H1 (cell line): ENCODE data around the gene MLKL. TPM values are rescaled to one million over a fixed set of nuclear protein-coding genes. Genes with fewer than 3 reads are reported as not detected.

Source experiments
- CTCF ChIA-PET: fragments of 300-600 bp; sonication (Branson Sonifier 250); formaldehyde crosslinking; loops from one replicate; lab custom pipeline; 2021; ENCODE audit not compliant: partially characterized antibody; lab: Charles Lee
- POLR2A ChIA-PET: fragments of 300-600 bp; sonication (Branson Sonifier 250); formaldehyde crosslinking; loops from one replicate; lab custom pipeline; 2021; ENCODE audit warnings: inconsistent platforms; ENCODE audit not compliant: partially characterized antibody; lab: Charles Lee
- DNase-seq, 2 experiments: peaks; one replicate each; pipeline versions ENCODE4 v3.0.0 to v3.0.0-alpha.2; 2010 to 2022; ENCODE audit warnings: low spot score in 2 of 2, low read depth in 1 of 2, mixed read lengths in 1 of 2
- FAIRE-seq: peaks from 2 replicates; lab custom pipeline; 2011; peaks lifted over from hg19 to GRCh38; lab: Jason Lieb, UNC
- H2AFZ ChIP-seq: 2 replicates; pipeline ENCODE4 v1.8.1; 2012; ENCODE audit warnings: low read length, inconsistent platforms
- H2AK5ac ChIP-seq: 2 replicates; pipeline ENCODE4 v1.6.1; 2013; ENCODE audit warnings: low read depth, low read length
- H2BK120ac ChIP-seq: replicated peaks from 2 replicates; pipeline ENCODE3; 2013; ENCODE audit warnings: low read depth, low read length, inconsistent platforms
- H2BK12ac ChIP-seq: 2 replicates; pipeline ENCODE4 v1.6.1; 2013; ENCODE audit warnings: low read depth, low read length
- H2BK15ac ChIP-seq: 2 replicates; pipeline ENCODE4 v1.6.1; 2013; ENCODE audit warnings: low read length
- H2BK20ac ChIP-seq: 2 replicates; pipeline ENCODE4 v1.6.1; 2013; ENCODE audit warnings: low read length
- H2BK5ac ChIP-seq: 2 replicates; pipeline ENCODE4 v1.6.1; 2013; ENCODE audit warnings: low read depth, low read length
- H3K14ac ChIP-seq: 2 replicates; pipeline ENCODE4 v1.6.1; 2013; ENCODE audit warnings: inconsistent platforms; ENCODE audit not compliant: insufficient read length
- H3K18ac ChIP-seq: 2 replicates; pipeline ENCODE4 v1.6.1; 2013; ENCODE audit warnings: low read length; ENCODE audit errors: extremely low read depth
- H3K23ac ChIP-seq: 2 replicates; pipeline ENCODE4 v1.6.1; 2013; ENCODE audit warnings: inconsistent platforms; ENCODE audit not compliant: insufficient read length
- H3K23me2 ChIP-seq: 2 replicates; pipeline ENCODE4 v1.6.1; 2013; ENCODE audit warnings: low read depth, low read length
- H3K27ac ChIP-seq: 2 replicates; pipeline ENCODE4 v1.6.1; 2011; ENCODE audit warnings: low read depth, low read length, inconsistent platforms
- H3K27me3 ChIP-seq, 4 experiments: replicated peaks in 1 of 4; 1 replicate in 1 of 4; 2 replicates in 3 of 4; pipeline versions ENCODE4 v1.6.1 to v1.8.1; 2011 to 2013; ENCODE audit warnings: low read length in 3 of 4, mild to moderate bottlenecking in 3 of 4, inconsistent platforms in 2 of 4, mixed read lengths in 2 of 4, moderate library complexity in 1 of 4; ENCODE audit not compliant: control insufficient read depth in 3 of 4, insufficient read depth in 3 of 4; ENCODE audit errors: extremely low read depth in 1 of 4
- H3K36me3 ChIP-seq, 4 experiments: 2 replicates each; pipeline versions ENCODE4 v1.6.1 to v1.8.1; 2011 to 2013; ENCODE audit warnings: mild to moderate bottlenecking in 4 of 4, low read length in 3 of 4, moderate library complexity in 2 of 4, control low read depth in 1 of 4, inconsistent platforms in 1 of 4; ENCODE audit not compliant: insufficient read depth in 4 of 4, control insufficient read depth in 2 of 4
- H3K4ac ChIP-seq: replicated peaks from 2 replicates; pipeline ENCODE3; 2013; ENCODE audit warnings: low read length, low read depth, mixed read lengths, inconsistent platforms; ENCODE audit not compliant: insufficient read length
- H3K4me1 ChIP-seq, 4 experiments: replicated peaks in 1 of 4; 1 replicate in 1 of 4; 2 replicates in 3 of 4; pipeline versions ENCODE4 v1.6.1 to v1.8.1; 2011 to 2013; ENCODE audit warnings: low read length in 3 of 4, inconsistent platforms in 2 of 4, mixed read lengths in 1 of 4; ENCODE audit not compliant: insufficient read depth in 4 of 4, control insufficient read depth in 3 of 4
- H3K4me2 ChIP-seq, 2 experiments: 2 replicates each; pipeline versions ENCODE4 v1.6.1 to v1.8.1; 2011 to 2013; ENCODE audit warnings: low read depth in 2 of 2, low read length in 2 of 2, control low read depth in 1 of 2, inconsistent platforms in 1 of 2, mild to moderate bottlenecking in 1 of 2; ENCODE audit not compliant: insufficient read depth in 1 of 2
- H3K4me3 ChIP-seq, 4 experiments: fragments of 200-600, 300-600 bp in 1 of 4; sonication (generic), shearing (Covaris generic), sonication (Bioruptor Twin) in 1 of 4; 2 replicates each; pipeline versions ENCODE4 v1.5.1 to v1.8.1; 2011 to 2016; ENCODE audit warnings: low read length in 4 of 4, low read depth in 3 of 4, control low read depth in 2 of 4, inconsistent platforms in 2 of 4, mild to moderate bottlenecking in 2 of 4, mixed read lengths in 1 of 4, moderate library complexity in 1 of 4; ENCODE audit not compliant: insufficient read depth in 2 of 4; ENCODE audit errors: extremely low read depth in 1 of 4
- H3K56ac ChIP-seq: replicated peaks from 2 replicates; pipeline ENCODE3; 2013; ENCODE audit warnings: low read depth, mild to moderate bottlenecking, mixed read lengths, low read length, inconsistent platforms; ENCODE audit not compliant: insufficient read length
- H3K79me1 ChIP-seq: 2 replicates; pipeline ENCODE4 v1.6.1; 2013; ENCODE audit warnings: low read depth, low read length, control low read depth
- H3K79me2 ChIP-seq, 2 experiments: 2 replicates each; pipeline versions ENCODE4 v1.6.1 to v1.8.1; 2012 to 2013; ENCODE audit warnings: low read length in 2 of 2, mild to moderate bottlenecking in 2 of 2, inconsistent platforms in 1 of 2; ENCODE audit not compliant: insufficient read depth in 2 of 2, control insufficient read depth in 1 of 2
- H3K9ac ChIP-seq, 4 experiments: replicated peaks in 1 of 4; 1 replicate in 1 of 4; 2 replicates in 3 of 4; pipeline versions ENCODE4 v1.6.1 to v1.8.1; 2011 to 2013; ENCODE audit warnings: low read depth in 3 of 4, low read length in 3 of 4, control low read depth in 2 of 4, mild to moderate bottlenecking in 2 of 4, moderate library complexity in 2 of 4, inconsistent platforms in 1 of 4; ENCODE audit errors: extremely low read depth in 1 of 4
- H3K9me3 ChIP-seq, 2 experiments: 2 replicates each; pipeline versions ENCODE4 v1.6.1 to v1.8.1; 2012 to 2013; ENCODE audit warnings: mild to moderate bottlenecking in 2 of 2, moderate library complexity in 2 of 2, control low read depth in 1 of 2, inconsistent platforms in 1 of 2, low read depth in 1 of 2, low read length in 1 of 2, mixed read lengths in 1 of 2; ENCODE audit not compliant: insufficient read depth in 2 of 2
- H4K20me1 ChIP-seq, 2 experiments: replicated peaks in 1 of 2; 2 replicates each; pipeline versions ENCODE3 to v1.8.1; 2011 to 2013; ENCODE audit warnings: inconsistent platforms in 2 of 2, low read length in 2 of 2, mild to moderate bottlenecking in 1 of 2; ENCODE audit not compliant: insufficient read depth in 2 of 2, control insufficient read depth in 1 of 2
- H4K5ac ChIP-seq: 2 replicates; pipeline ENCODE4 v1.6.1; 2013; ENCODE audit warnings: low read length, low read depth, mixed read lengths, inconsistent platforms; ENCODE audit not compliant: insufficient read length
- H4K8ac ChIP-seq: 2 replicates; pipeline ENCODE4 v1.8.0; 2013; ENCODE audit warnings: mild to moderate bottlenecking, moderate library complexity, low read length, inconsistent platforms; ENCODE audit not compliant: insufficient read depth; ENCODE audit errors: extremely low read depth
- H4K91ac ChIP-seq: replicated peaks from 2 replicates; pipeline ENCODE3; 2013; ENCODE audit warnings: low read length, mixed read lengths, inconsistent platforms; ENCODE audit not compliant: insufficient read length
- TAF7 ChIP-seq: optimal IDR thresholded peaks from 2 replicates; pipeline ENCODE3; 2011; ENCODE audit warnings: low read depth, mild to moderate bottlenecking, inconsistent platforms, low read length, moderate library complexity, borderline replicate concordance
- WGBS, 2 experiments: shearing (Covaris generic) in 1 of 2; methylation state at CpG; one replicate each; pipeline versions ENCODE4 v1.1.6 to v1.1.7; 2013 to 2015; ENCODE audit warnings: low lambda C conversion rate in 2 of 2, mixed read lengths in 2 of 2, inconsistent platforms in 1 of 2, low coverage in 1 of 2, missing lambda C conversion rate in 1 of 2; ENCODE audit not compliant: insufficient replicate concordance in 2 of 2, insufficient coverage in 1 of 2, insufficient read length in 1 of 2; ENCODE audit errors: extremely low coverage in 1 of 2, missing lambda C conversion rate in 1 of 2; 5-methylcytosine and 5-hydroxymethylcytosine counted together
- polyA plus RNA-seq, 7 experiments: library from polyadenylated mRNA; depleted of rRNA in 3 of 7; stranded (reverse) in 5 of 7; unstranded in 2 of 7; fragments of >200 nt in 5 of 7; fragments of 200-250 nt in 2 of 7; gene quantifications; 1 replicate in 5 of 7; 2 replicates in 1 of 7; 4 replicates in 1 of 7; pipeline versions ENCODE4 v1.2.1 to v1.2.3, GENCODE V29; 2011 to 2013; ENCODE audit warnings: missing spikeins in 2 of 7, mixed read lengths in 2 of 7
- total RNA-seq: library from RNA; stranded (reverse); fragmentation: NEBNext Ultra II Directional; extraction: Animal tissue kit (Norgen Biotek cat#: 25700); gene quantifications from 2 replicates; pipeline ENCODE4 v1.2.1, GENCODE V29; 2021
- TF ChIP-seq, protein P1 (sequence below), 3 experiments: IDR thresholded peaks; 1 replicate in 2 of 3; 2 replicates in 1 of 3; pipeline versions ENCODE4 v1.5.1 to v1.6.1; 2011; ENCODE audit warnings: low read length in 3 of 3, mild to moderate bottlenecking in 3 of 3, inconsistent platforms in 2 of 3, low read depth in 1 of 3, moderate library complexity in 1 of 3; ENCODE audit not compliant: insufficient read depth in 1 of 3; ENCODE audit errors: control extremely low read depth in 1 of 3

Gene MLKL
- total and polyA plus RNA-seq, 2 of the 8 experiments (the other 6 are each of a cell fraction or from before 2014, with no cell fraction given), result 1.6 to 2.1 TPM

DNA sequence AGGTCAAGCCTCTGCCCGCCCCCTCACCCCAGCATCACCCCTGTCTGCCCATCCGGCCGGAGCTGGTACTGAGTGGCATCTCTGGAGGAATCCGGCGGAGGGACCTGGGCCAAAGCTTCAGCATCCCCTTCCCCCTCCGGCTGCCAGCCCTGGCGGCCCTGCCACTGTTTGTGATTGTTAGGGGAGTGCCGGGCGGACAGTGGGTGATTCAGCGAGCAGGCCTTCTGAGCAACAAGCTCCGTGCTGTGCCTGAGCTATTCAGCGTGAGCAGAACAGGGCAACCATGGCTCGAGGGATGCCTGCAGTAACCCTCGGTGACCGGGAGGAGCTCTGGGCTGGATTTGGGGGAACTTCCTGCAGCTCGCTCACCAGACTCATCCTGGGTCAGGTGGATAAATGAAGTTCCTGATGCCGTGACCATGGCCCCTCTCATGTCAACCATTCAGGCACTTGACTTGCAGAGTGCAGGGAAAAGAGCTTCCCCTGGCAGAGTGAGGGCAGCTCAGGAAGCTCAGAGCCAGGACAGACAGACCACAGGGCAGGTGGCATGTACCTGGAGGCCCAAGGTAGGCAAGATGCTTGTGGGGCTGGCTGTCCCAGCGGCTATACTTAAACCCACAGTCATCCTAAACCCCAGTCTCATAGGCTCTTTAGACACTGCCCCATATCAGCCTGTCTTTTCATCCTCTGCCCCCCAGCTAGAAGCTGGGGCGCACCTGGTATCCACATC is 24.3 kb upstream of the MLKL start:
- no peak overlapping the region for H3K4me2 ChIP-seq
- H2BK20ac ChIP-seq, result 0 out of 2 replicates have a peak overlapping the region, but pooled peaks have one; percentile 13
- H3K9ac ChIP-seq, result no peak overlapping the region
- no peak for FAIRE-seq
- TF ChIP-seq TAF7, result no peak
- TF ChIP-seq, protein P1, sequence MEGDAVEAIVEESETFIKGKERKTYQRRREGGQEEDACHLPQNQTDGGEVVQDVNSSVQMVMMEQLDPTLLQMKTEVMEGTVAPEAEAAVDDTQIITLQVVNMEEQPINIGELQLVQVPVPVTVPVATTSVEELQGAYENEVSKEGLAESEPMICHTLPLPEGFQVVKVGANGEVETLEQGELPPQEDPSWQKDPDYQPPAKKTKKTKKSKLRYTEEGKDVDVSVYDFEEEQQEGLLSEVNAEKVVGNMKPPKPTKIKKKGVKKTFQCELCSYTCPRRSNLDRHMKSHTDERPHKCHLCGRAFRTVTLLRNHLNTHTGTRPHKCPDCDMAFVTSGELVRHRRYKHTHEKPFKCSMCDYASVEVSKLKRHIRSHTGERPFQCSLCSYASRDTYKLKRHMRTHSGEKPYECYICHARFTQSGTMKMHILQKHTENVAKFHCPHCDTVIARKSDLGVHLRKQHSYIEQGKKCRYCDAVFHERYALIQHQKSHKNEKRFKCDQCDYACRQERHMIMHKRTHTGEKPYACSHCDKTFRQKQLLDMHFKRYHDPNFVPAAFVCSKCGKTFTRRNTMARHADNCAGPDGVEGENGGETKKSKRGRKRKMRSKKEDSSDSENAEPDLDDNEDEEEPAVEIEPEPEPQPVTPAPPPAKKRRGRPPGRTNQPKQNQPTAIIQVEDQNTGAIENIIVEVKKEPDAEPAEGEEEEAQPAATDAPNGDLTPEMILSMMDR (IDR thresholded peaks at IDR 0.05; ENCODE audit: control extremely low read depth in 1 of 3, insufficient read depth in 1 of 3, low read depth in 1 of 3, low read length in 3 of 3), result peak in 1 of 3 experiments; percentile 16; a peak in 1 of 4 replicates
- H4K20me1 ChIP-seq, result no peaks in the 10 kb centered on the region
- H2BK5ac ChIP-seq, result no peak overlapping the region
- no peak overlapping the region for H4K5ac ChIP-seq
- DNase-seq, result no peak
- no peak overlapping the region for H2BK120ac ChIP-seq
- H3K4me3 ChIP-seq, result no peak overlapping the region
- no peaks in the 10 kb centered on the region for H3K36me3 ChIP-seq
- peaks cover 8 to 12% of the 10 kb centered on the region in 2 experiments for H3K9me3 ChIP-seq
- no peaks in the 10 kb centered on the region for H3K79me1 ChIP-seq
- no peaks in the 10 kb centered on the region for H3K27me3 ChIP-seq
- no peak overlapping the region for H3K23ac ChIP-seq
- no peak overlapping the region for H4K8ac ChIP-seq
- ChIA-PET CTCF (interaction anchor here (0.6 to 32.9 kb wide), 23 partner anchors 5 to 343 kb away, joined by 3 to 576 read pairs (median 5); partner anchors contain the start of genes MLKL and RFWD3), POLR2A (interaction anchor here (0.9 to 1.7 kb wide), 4 partner anchors 9 to 17 kb away, joined by 3 to 7 read pairs (median 3); no protein-coding TSS in a partner anchor)
- no peaks in the 10 kb centered on the region; the same call in 1 of the 2 replicates for H3K23me2 ChIP-seq
- no peak overlapping the region for H3K18ac ChIP-seq
- no peak overlapping the region for H2AK5ac ChIP-seq
- 0 out of 2 replicates have a peak overlapping the region, but pooled peaks have one; percentile 46 for H2BK15ac ChIP-seq
- H2BK12ac ChIP-seq, result no peak overlapping the region
- H3K79me2 ChIP-seq, result no peaks in the 10 kb centered on the region
- no peak overlapping the region for H3K4ac ChIP-seq
- WGBS, 2 experiments, result 63% methylated on average over 14 of the region's 19 CpGs; no CpG with 5 or more reads in 1 of the 2 experiments
- no peak overlapping the region for H3K56ac ChIP-seq
- H3K14ac ChIP-seq, result no peak overlapping the region
- H2AFZ ChIP-seq, result no peak overlapping the region
- H3K27ac ChIP-seq, result no peak overlapping the region
- peaks cover under 1 to 5% (median 2%) of the 10 kb centered on the region in 4 experiments; a peak in 5 of 7 replicates for H3K4me1 ChIP-seq
- peak overlapping the region; percentile 46 for H4K91ac ChIP-seq
